GM12865 (cell line): Measurements from ENCODE around the gene IFIT1.

Experiments used
- DNase-seq: peaks from one replicate; pipeline ENCODE4 v3.0.0; 2010; ENCODE audit warnings: low read depth
- H3K4me3 ChIP-seq: 2 replicates; pipeline ENCODE4 v1.5.1; 2011; ENCODE audit warnings: mild to moderate bottlenecking, low read depth, low read length, control low read depth
- TF ChIP-seq, protein P1 (sequence below): IDR thresholded peaks from 2 replicates; pipeline ENCODE4 v1.5.1; 2011; ENCODE audit warnings: low read length, control low read depth, low read depth, inconsistent platforms; ENCODE audit not compliant: insufficient read depth; ENCODE audit errors: missing control alignments

Gene IFIT1

DNA sequence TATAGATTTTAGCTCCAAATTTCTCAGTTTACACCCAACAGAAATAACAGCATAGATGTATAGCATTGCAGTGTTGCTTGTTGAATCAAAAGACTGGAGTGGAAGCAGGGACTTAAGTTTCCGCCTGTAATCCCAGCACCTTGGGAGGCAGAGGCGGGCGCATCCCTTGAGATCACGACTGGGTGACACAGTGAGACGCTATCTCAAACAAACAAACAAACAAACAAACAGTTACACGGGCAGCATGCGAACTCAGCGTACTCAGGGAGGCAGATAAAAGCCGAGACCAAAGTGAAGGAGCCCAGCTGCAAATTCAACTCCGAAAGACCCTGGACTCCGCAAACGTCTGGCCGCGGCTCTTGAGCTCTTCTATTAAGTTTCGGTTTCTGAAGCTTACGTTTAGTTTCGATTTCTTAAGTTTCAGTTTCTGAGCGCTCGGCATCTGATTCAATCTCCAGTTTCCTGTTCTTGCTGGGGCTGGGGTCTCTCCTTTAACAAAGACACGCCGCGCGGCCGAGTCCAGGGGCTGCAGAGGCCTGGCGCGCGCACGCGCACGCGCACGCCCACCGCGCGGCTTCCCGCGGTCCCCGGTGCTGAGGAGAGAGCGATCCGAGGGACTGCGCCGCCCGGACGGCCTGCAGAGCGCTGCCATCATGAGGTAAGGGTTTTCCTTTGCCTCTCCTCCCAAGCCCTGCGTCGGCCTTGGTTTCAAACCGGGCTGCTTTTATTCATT, 21.9 kb downstream of the IFIT1 start, which contains the start of gene IFIT5:
Gene IFIT5, plus strand, starts transcription at position 423 of the 733 bp plus-strand sequence. Its CDS starts 231 bp downstream, at position 654.
- H3K4me3 ChIP-seq: peak within 1 kb of the TSS; percentile 86
- peak; percentile 91 for DNase-seq
- TF ChIP-seq, protein P1, sequence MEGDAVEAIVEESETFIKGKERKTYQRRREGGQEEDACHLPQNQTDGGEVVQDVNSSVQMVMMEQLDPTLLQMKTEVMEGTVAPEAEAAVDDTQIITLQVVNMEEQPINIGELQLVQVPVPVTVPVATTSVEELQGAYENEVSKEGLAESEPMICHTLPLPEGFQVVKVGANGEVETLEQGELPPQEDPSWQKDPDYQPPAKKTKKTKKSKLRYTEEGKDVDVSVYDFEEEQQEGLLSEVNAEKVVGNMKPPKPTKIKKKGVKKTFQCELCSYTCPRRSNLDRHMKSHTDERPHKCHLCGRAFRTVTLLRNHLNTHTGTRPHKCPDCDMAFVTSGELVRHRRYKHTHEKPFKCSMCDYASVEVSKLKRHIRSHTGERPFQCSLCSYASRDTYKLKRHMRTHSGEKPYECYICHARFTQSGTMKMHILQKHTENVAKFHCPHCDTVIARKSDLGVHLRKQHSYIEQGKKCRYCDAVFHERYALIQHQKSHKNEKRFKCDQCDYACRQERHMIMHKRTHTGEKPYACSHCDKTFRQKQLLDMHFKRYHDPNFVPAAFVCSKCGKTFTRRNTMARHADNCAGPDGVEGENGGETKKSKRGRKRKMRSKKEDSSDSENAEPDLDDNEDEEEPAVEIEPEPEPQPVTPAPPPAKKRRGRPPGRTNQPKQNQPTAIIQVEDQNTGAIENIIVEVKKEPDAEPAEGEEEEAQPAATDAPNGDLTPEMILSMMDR: no peak

GRCh38 chr10:89414879-89415821, 22.7 kb downstream of the IFIT1 start:
- peak; percentile 45 for DNase-seq
- TF ChIP-seq, protein P1: no peak
- H3K4me3 ChIP-seq: peak overlapping the region; percentile 86

GRCh38 chr10:89416465-89416864, 24.0 kb downstream of the IFIT1 start:
- no peak for DNase-seq
- no peak overlapping the region for H3K4me3 ChIP-seq
- TF ChIP-seq, protein P1: no peak

DNA sequence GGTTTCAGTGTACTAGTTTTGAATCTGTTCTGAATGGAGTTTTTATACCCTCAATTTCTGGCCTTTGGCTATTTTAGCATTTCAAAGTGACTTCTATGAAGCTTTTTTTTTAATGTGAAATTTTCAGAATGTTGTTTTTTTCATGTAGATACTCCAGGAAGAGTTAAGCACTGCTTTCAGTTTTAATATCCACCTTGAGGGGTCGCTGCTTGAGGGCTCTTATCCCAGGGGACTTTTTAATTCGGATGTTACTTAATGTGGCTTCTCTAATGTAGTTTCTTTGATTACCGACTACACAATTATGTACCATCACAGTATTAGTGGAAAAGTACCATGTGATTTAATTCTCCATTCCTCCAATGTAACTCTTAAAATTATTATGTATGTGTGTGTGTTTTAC, 27.1 kb downstream of the IFIT1 start:
- no peak overlapping the region for H3K4me3 ChIP-seq
- TF ChIP-seq, protein P1: peak; percentile 31

DNA sequence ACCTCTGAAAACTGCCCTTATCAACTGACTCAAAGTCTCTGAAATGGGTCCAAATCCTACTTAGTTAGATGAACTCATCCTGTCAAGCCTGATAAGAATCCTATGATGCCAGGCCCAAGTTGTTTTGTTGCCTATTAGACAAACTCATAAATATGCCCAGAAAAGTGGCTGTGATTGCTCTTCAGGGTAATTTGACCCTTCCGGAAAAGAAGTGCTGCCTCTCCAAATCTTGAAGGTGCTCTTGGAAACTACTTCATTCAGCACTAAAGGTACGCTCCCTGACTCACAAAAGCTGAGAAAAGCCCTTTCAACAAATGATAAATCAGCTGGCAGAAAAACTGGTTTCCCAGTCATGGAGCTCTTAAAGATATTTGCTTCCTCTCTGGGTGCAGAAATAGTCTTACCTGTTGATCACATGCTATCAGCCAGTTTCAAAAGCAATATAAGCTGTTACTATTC, 28.6 kb downstream of the IFIT1 start:
- no peak for DNase-seq
- TF ChIP-seq, protein P1: no peak
- no peak overlapping the region for H3K4me3 ChIP-seq

More for the DNA sequence above, 27.1 kb downstream of the IFIT1 start:
- peak; percentile 17 for DNase-seq

- no peak for DNase-seq
- H3K4me3 ChIP-seq: no peak overlapping the region
- TF ChIP-seq, protein P1: no peak
Measured at GRCh38 chr10:89425000-89425399, 32.6 kb downstream of the IFIT1 start.
